HepG2 (cell line): ENCODE data around the gene CIT. TPM values are rescaled to one million over a fixed set of nuclear protein-coding genes. Genes with fewer than 3 reads are reported as not detected.
A peak's percentile ranks its signal among the peaks of the same experiment; 100 is the strongest.

Source experiments
- ADNP ChIP-seq: sonication (generic); formaldehyde crosslinking; IDR thresholded peaks from 2 replicates; pipeline ENCODE4 v1.4.0; 2020; ENCODE audit warnings: missing genetic modification reagents
- BCL6 ChIP-seq: IDR thresholded peaks from 2 replicates; pipeline ENCODE4 v1.6.1; 2016; ENCODE audit warnings: missing genetic modification reagents, missing compliant biosample characterization
- ETV6 ChIP-seq: sonication (generic); formaldehyde crosslinking; conservative IDR thresholded peaks from 2 replicates; pipeline ENCODE4 v1.4.0; 2020; ENCODE audit warnings: missing genetic modification reagents
- MTA3 ChIP-seq: sonication (generic); formaldehyde crosslinking; IDR thresholded peaks from 2 replicates; pipeline ENCODE4 v1.4.0; 2020; ENCODE audit warnings: missing genetic modification reagents
- NCOA2 ChIP-seq: sonication (generic); formaldehyde crosslinking; IDR thresholded peaks from 2 replicates; pipeline ENCODE4 v1.8.0; 2022; ENCODE audit warnings: inconsistent platforms
- NFE2L1 ChIP-seq: sonication (generic); formaldehyde crosslinking; IDR thresholded peaks from 2 replicates; pipeline ENCODE4 v1.4.0; 2020; ENCODE audit warnings: missing genetic modification reagents, mild to moderate bottlenecking, borderline replicate concordance
- PHF8 ChIP-seq: sonication (generic); formaldehyde crosslinking; IDR thresholded peaks from 2 replicates; pipeline ENCODE4 v1.5.0; 2020; ENCODE audit warnings: missing genetic modification reagents
- RXRA ChIP-seq: sonication (generic); formaldehyde crosslinking; IDR thresholded peaks from 2 replicates; pipeline ENCODE4 v1.5.1; 2020; ENCODE audit warnings: missing genetic modification reagents
- SALL1 ChIP-seq: sonication (generic); formaldehyde crosslinking; IDR thresholded peaks from 2 replicates; pipeline ENCODE4 v1.8.0; 2022; ENCODE audit warnings: mild to moderate bottlenecking, missing genetic modification reagents
- SP140L ChIP-seq: sonication (generic); formaldehyde crosslinking; IDR thresholded peaks from 2 replicates; pipeline ENCODE4 v1.4.0; 2020; ENCODE audit warnings: missing genetic modification reagents, borderline replicate concordance
- ZFP41 ChIP-seq: sonication (generic); formaldehyde crosslinking; IDR thresholded peaks from 2 replicates; pipeline ENCODE4 v1.4.0; 2020; ENCODE audit warnings: mild to moderate bottlenecking, missing genetic modification reagents, borderline replicate concordance
- ZNF256 ChIP-seq: sonication (generic); formaldehyde crosslinking; conservative IDR thresholded peaks from 2 replicates; pipeline ENCODE4 v1.4.0; 2020; ENCODE audit warnings: missing genetic modification reagents
- ZNF317 ChIP-seq: sonication (generic); formaldehyde crosslinking; IDR thresholded peaks from 2 replicates; pipeline ENCODE4 v1.5.0; 2020; ENCODE audit warnings: mild to moderate bottlenecking, missing genetic modification reagents
- ZNF556 ChIP-seq: sonication (generic); formaldehyde crosslinking; IDR thresholded peaks from 2 replicates; pipeline ENCODE4 v1.4.0; 2020; ENCODE audit warnings: mild to moderate bottlenecking, missing genetic modification reagents, borderline replicate concordance
- ZNF598 ChIP-seq: sonication (generic); formaldehyde crosslinking; IDR thresholded peaks from 2 replicates; pipeline ENCODE4 v1.5.1; 2020; ENCODE audit warnings: mild to moderate bottlenecking, missing genetic modification reagents, borderline replicate concordance
- ZNF749 ChIP-seq: sonication (generic); formaldehyde crosslinking; IDR thresholded peaks from 2 replicates; pipeline ENCODE4 v1.8.0; 2022; ENCODE audit warnings: mild to moderate bottlenecking, missing genetic modification reagents, moderate library complexity, borderline replicate concordance
- ZNF775 ChIP-seq: sonication (generic); formaldehyde crosslinking; IDR thresholded peaks from 2 replicates; pipeline ENCODE4 v1.4.0; 2020; ENCODE audit warnings: missing genetic modification reagents, mild to moderate bottlenecking, moderate library complexity, borderline replicate concordance
- ZNF782 ChIP-seq: sonication (generic); formaldehyde crosslinking; IDR thresholded peaks from 2 replicates; pipeline ENCODE4 v1.4.0; 2020; ENCODE audit warnings: missing genetic modification reagents, mild to moderate bottlenecking, borderline replicate concordance
- polyA plus RNA-seq, 8 experiments: library from polyadenylated mRNA; depleted of rRNA in 3 of 8; stranded (reverse) in 7 of 8; unstranded in 1 of 8; fragments of >200 nt; fragmentation: Illumina TruSeq in 4 of 8; extraction: Trizol in 4 of 8; gene quantifications; 2 replicates each; pipeline versions ENCODE4 v1.2.1 to v1.2.3, GENCODE V29; 2011 to 2016; ENCODE audit warnings: low read depth in 4 of 8, missing spikeins in 1 of 8, mixed read lengths in 1 of 8; ENCODE audit not compliant: insufficient read depth in 1 of 8
- total RNA-seq, 5 experiments: library from RNA; depleted of rRNA; stranded (reverse); fragments of >200 nt; fragmentation: Illumina TruSeq; extraction: Trizol; gene quantifications; 2 replicates each; pipeline ENCODE4 v1.2.3, GENCODE V29; 2016; ENCODE audit warnings: low read depth in 1 of 5
- TF ChIP-seq, protein P1 (sequence below): fragments of 450-650 bp; IDR thresholded peaks from 2 replicates; pipeline ENCODE4 v1.6.1; 2017
- TF ChIP-seq, protein P2 (sequence below): fragments of 450-650 bp; IDR thresholded peaks from 2 replicates; pipeline ENCODE4 v1.6.1; 2017; ENCODE audit warnings: mild to moderate bottlenecking
- TF ChIP-seq, protein P3 (sequence below): sonication (generic); formaldehyde crosslinking; IDR thresholded peaks from 2 replicates; pipeline ENCODE4 v1.5.0; 2020; ENCODE audit warnings: mild to moderate bottlenecking, missing genetic modification reagents, borderline replicate concordance
- TF ChIP-seq, protein P4 (sequence below): sonication (generic); formaldehyde crosslinking; IDR thresholded peaks from 2 replicates; pipeline ENCODE4 v1.4.0; 2020; ENCODE audit warnings: missing genetic modification reagents

CIT gene
- total and polyA plus RNA-seq, 2 of the 13 experiments (the other 11 are each of a cell fraction or from before 2014, with no cell fraction given): 7.7 to 11.7 TPM

DNA sequence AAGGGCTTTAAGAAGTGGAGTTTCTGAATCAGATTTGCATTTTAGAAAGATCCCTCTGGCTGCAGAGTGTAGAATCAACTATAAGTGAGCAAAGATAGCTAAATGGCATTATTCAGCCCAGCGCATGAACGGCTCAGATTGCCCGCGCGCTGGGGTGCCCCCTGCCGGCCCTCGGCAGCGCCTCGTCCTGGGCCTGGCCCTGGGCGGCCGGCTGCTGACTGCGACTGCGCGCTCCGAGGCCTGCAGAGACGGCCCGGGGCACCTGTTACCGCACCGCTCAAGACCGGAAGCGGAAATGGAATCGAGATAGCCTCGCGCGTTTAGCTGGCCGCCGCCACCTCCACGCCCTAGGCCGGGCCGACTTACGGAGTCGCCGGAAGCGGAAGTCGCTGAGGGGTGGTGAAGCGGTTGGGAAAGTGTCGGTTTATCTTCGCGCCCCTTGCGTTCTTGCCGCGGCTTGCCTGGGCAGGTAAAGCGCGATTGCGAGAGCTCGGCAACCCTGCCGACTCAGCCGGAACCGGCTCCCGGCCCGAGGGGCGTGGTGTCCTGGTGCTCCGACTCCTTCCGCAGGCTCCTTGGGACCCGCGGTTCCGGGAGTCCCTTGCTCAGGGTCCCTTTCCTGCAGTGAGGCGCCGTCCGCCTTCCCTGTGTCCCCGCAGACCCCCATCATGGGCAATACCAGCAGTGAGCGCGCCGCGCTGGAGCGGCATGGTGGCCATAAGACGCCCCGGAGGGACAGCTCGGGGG is 209.4 kb downstream of the CIT start, which contains the start of gene PRKAB1 (continued):
- 0 out of 2 replicates have a peak, but pooled peaks have one; percentile 46 for TF ChIP-seq BCL6
- peak; percentile 79 for TF ChIP-seq PHF8 (CRISPR knock-in tag)
- TF ChIP-seq NCOA2 (CRISPR knock-in tag): no peak; the same call in 1 of the 2 replicates
- no peak; the same call in 1 of the 2 replicates for TF ChIP-seq ZFP41 (CRISPR knock-in tag)
- TF ChIP-seq, protein P1, sequence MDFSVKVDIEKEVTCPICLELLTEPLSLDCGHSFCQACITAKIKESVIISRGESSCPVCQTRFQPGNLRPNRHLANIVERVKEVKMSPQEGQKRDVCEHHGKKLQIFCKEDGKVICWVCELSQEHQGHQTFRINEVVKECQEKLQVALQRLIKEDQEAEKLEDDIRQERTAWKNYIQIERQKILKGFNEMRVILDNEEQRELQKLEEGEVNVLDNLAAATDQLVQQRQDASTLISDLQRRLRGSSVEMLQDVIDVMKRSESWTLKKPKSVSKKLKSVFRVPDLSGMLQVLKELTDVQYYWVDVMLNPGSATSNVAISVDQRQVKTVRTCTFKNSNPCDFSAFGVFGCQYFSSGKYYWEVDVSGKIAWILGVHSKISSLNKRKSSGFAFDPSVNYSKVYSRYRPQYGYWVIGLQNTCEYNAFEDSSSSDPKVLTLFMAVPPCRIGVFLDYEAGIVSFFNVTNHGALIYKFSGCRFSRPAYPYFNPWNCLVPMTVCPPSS: no peak
- 0 out of 2 replicates have a peak, but pooled peaks have one; percentile 26 for TF ChIP-seq ZNF749 (CRISPR knock-in tag)
- TF ChIP-seq SALL1 (CRISPR knock-in tag): peak; percentile 88
- TF ChIP-seq RXRA (CRISPR knock-in tag): peak; percentile 64; the same call in 1 of the 2 replicates
- no peak for TF ChIP-seq MTA3 (CRISPR knock-in tag)
- TF ChIP-seq, protein P2, sequence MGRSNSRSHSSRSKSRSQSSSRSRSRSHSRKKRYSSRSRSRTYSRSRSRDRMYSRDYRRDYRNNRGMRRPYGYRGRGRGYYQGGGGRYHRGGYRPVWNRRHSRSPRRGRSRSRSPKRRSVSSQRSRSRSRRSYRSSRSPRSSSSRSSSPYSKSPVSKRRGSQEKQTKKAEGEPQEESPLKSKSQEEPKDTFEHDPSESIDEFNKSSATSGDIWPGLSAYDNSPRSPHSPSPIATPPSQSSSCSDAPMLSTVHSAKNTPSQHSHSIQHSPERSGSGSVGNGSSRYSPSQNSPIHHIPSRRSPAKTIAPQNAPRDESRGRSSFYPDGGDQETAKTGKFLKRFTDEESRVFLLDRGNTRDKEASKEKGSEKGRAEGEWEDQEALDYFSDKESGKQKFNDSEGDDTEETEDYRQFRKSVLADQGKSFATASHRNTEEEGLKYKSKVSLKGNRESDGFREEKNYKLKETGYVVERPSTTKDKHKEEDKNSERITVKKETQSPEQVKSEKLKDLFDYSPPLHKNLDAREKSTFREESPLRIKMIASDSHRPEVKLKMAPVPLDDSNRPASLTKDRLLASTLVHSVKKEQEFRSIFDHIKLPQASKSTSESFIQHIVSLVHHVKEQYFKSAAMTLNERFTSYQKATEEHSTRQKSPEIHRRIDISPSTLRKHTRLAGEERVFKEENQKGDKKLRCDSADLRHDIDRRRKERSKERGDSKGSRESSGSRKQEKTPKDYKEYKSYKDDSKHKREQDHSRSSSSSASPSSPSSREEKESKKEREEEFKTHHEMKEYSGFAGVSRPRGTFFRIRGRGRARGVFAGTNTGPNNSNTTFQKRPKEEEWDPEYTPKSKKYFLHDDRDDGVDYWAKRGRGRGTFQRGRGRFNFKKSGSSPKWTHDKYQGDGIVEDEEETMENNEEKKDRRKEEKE: no peak
- TF ChIP-seq NFE2L1 (CRISPR knock-in tag): no peak
- TF ChIP-seq, protein P3, sequence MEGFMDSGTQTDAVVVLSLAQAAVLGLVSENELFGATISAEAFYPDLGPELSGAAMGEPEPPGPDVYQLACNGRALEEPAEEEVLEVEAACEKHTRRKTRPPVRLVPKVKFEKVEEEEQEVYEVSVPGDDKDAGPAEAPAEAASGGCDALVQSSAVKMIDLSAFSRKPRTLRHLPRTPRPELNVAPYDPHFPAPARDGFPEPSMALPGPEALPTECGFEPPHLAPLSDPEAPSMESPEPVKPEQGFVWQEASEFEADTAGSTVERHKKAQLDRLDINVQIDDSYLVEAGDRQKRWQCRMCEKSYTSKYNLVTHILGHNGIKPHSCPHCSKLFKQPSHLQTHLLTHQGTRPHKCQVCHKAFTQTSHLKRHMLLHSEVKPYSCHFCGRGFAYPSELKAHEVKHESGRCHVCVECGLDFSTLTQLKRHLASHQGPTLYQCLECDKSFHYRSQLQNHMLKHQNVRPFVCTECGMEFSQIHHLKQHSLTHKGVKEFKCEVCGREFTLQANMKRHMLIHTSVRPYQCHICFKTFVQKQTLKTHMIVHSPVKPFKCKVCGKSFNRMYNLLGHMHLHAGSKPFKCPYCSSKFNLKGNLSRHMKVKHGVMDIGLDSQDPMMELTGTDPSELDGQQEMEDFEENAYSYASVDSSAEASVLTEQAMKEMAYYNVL (CRISPR knock-in tag): peak; percentile 45; the same call in 1 of the 2 replicates
- no peak for TF ChIP-seq ZNF256 (CRISPR knock-in tag)
- peak; percentile 77; the same call in 1 of the 2 replicates for TF ChIP-seq ZNF317
- no peak for TF ChIP-seq SP140L
- peak; percentile 74; the same call in 1 of the 2 replicates for TF ChIP-seq ZNF598 (CRISPR knock-in tag)
- no peak for TF ChIP-seq ADNP
- TF ChIP-seq ETV6 (CRISPR knock-in tag): no peak
- TF ChIP-seq, protein P4, sequence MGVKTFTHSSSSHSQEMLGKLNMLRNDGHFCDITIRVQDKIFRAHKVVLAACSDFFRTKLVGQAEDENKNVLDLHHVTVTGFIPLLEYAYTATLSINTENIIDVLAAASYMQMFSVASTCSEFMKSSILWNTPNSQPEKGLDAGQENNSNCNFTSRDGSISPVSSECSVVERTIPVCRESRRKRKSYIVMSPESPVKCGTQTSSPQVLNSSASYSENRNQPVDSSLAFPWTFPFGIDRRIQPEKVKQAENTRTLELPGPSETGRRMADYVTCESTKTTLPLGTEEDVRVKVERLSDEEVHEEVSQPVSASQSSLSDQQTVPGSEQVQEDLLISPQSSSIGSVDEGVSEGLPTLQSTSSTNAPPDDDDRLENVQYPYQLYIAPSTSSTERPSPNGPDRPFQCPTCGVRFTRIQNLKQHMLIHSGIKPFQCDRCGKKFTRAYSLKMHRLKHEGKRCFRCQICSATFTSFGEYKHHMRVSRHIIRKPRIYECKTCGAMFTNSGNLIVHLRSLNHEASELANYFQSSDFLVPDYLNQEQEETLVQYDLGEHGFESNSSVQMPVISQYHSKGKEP: no peak
- TF ChIP-seq ZNF775 (CRISPR knock-in tag): no peak
- peak; percentile 45; the same call in 1 of the 2 replicates for TF ChIP-seq ZNF556 (CRISPR knock-in tag)
- no peak for TF ChIP-seq ZNF782
